NCI-H2171 (cell line): ENCODE measurements around the gene MPZ.
A peak's percentile ranks its signal among the peaks of the same experiment; 100 is the strongest.
"Not testable (repeated sequence)": the region's sequence is repeated elsewhere in the genome, so short reads cannot be mapped to it uniquely, and the experiment has no call there.

Experiments used
- DNase-seq: peaks from one replicate; lab custom pipeline; 2025; lab: John Stamatoyannopoulos, UW

The MPZ gene

GRCh38 chr1:161299347-161299746, 10.4 kb downstream of the MPZ start:
- DNase-seq: no peak

- DNase-seq: no peak
Observed at GRCh38 chr1:161298116-161298515, 11.7 kb downstream of the MPZ start.

- no peak for DNase-seq
Observed at GRCh38 chr1:161297415-161297814, 12.4 kb downstream of the MPZ start.

GRCh38 chr1:161290779-161291178, 19.0 kb downstream of the MPZ start:
- no peak for DNase-seq

- DNase-seq: no peak
Observed at GRCh38 chr1:161287482-161288054, 22.2 kb downstream of the MPZ start.

GRCh38 chr1:161285521-161285920, 24.2 kb downstream of the MPZ start:
- DNase-seq: no peak

- no peak for DNase-seq
Observed at GRCh38 chr1:161285113-161285512, 24.7 kb downstream of the MPZ start.

GRCh38 chr1:161282991-161283390, 26.8 kb downstream of the MPZ start:
- no peak for DNase-seq

- peak; percentile 54 for DNase-seq
Observed at GRCh38 chr1:161274874-161275273, 34.9 kb downstream of the MPZ start.

GRCh38 chr1:161273402-161273801, 36.4 kb downstream of the MPZ start:
- no peak for DNase-seq

- DNase-seq: no peak
Observed at GRCh38 chr1:161267321-161267720, 42.4 kb downstream of the MPZ start.

GRCh38 chr1:161266836-161267235, 42.9 kb downstream of the MPZ start:
- DNase-seq: no peak

GRCh38 chr1:161266202-161266601, 43.6 kb downstream of the MPZ start:
- no peak for DNase-seq

GRCh38 chr1:161265305-161265704, 44.5 kb downstream of the MPZ start:
- DNase-seq: no peak

- DNase-seq: no peak
Observed at GRCh38 chr1:161261261-161262235, 48.2 kb downstream of the MPZ start.

- peak; percentile 62 for DNase-seq
Observed at GRCh38 chr1:161260376-161261260, 49.1 kb downstream of the MPZ start.

- no peak for DNase-seq
Observed at GRCh38 chr1:161259765-161260164, 50.0 kb downstream of the MPZ start.

GRCh38 chr1:161259345-161259702, 50.4 kb downstream of the MPZ start:
- no peak for DNase-seq

GRCh38 chr1:161258439-161259344, 51.1 kb downstream of the MPZ start, which contains the start of gene PCP4L1:
Gene PCP4L1, plus strand, starts transcription at chr1:161258745. Its CDS starts 230 bp downstream, at chr1:161258975.
- DNase-seq: peak; percentile 55

GRCh38 chr1:161257109-161257508, 52.7 kb downstream of the MPZ start:
- not testable (repeated sequence) for DNase-seq

GRCh38 chr1:161255955-161256520, 53.7 kb downstream of the MPZ start:
- DNase-seq: not testable (repeated sequence)
